Measurements from ENCODE around the gene VWA3A.

GRCh38 chr16:22192261-22193062 lies 100.1 kb downstream of the VWA3A start:
- no peak for TF ChIP-seq POLR2AphosphoS5 (IDR thresholded peaks at IDR 0.05; ENCODE audit: low read depth, low read length)
- no peak for TF ChIP-seq CTCF (IDR thresholded peaks at IDR 0.05)

Data from Panc1 (cell line).